Measurements from ENCODE around the gene TMEM184A.

GRCh38 chr7:1586827-1587705, 31.1 kb upstream of the TMEM184A start:
- TF ChIP-seq EP300 (IDR thresholded peaks at IDR 0.05), result no peak
- TF ChIP-seq CTCF (IDR thresholded peaks at IDR 0.05), result no peak
- no peak for TF ChIP-seq POLR2A (IDR thresholded peaks at IDR 0.05; ENCODE audit: low read depth)

Measured in esophagus muscularis mucosa (tissue), 4 donors.